HG02623 (cell line): ENCODE results near the gene IGSF8.
"Not testable (repeated sequence)": the region's sequence is repeated elsewhere in the genome, so short reads cannot be mapped to it uniquely, and the experiment has no call there.

Experiments
- ATAC-seq: cut with Tn5 transposase; IDR thresholded peaks from one replicate; pipeline ENCODE4 v1.9.1; 2021; ENCODE audit warnings: moderate library complexity; ENCODE audit not compliant: unreplicated experiment

The IGSF8 gene

GRCh38 chr1:160069460-160070231 lies 28.8 kb downstream of the IGSF8 start, which contains the start of gene KCNJ10:
Gene KCNJ10 (minus strand): TSS chr1:160070160. CDS start chr1:160042532, 27,628 bp downstream.
- ATAC-seq, result no peak

- ATAC-seq, result no peak
These were observed 30.2 kb downstream of the IGSF8 start for GRCh38 chr1:160068225-160068624.

GRCh38 chr1:160066829-160067745 lies 31.3 kb downstream of the IGSF8 start:
- ATAC-seq, result no peak

- ATAC-seq, result no peak
These were observed 33.7 kb downstream of the IGSF8 start for GRCh38 chr1:160064746-160065145.

GRCh38 chr1:160064164-160064563 lies 34.3 kb downstream of the IGSF8 start:
- no peak for ATAC-seq

- ATAC-seq, result no peak
These were observed 35.2 kb downstream of the IGSF8 start for GRCh38 chr1:160063176-160063575.

GRCh38 chr1:160062230-160062532 lies 36.2 kb downstream of the IGSF8 start:
- ATAC-seq, result no peak

- ATAC-seq, result no peak
These were observed 36.8 kb downstream of the IGSF8 start for GRCh38 chr1:160061369-160062229.

GRCh38 chr1:160058087-160058486 lies 40.3 kb downstream of the IGSF8 start:
- no peak for ATAC-seq

GRCh38 chr1:160056648-160057169 lies 41.7 kb downstream of the IGSF8 start:
- ATAC-seq, result no peak

- no peak for ATAC-seq
These were observed 44.7 kb downstream of the IGSF8 start for GRCh38 chr1:160053548-160054365.

GRCh38 chr1:160052936-160053335 lies 45.5 kb downstream of the IGSF8 start:
- no peak for ATAC-seq

- no peak for ATAC-seq
These were observed 47.8 kb downstream of the IGSF8 start for GRCh38 chr1:160050619-160051018.

- ATAC-seq, result not testable (repeated sequence)
These were observed 48.2 kb downstream of the IGSF8 start for GRCh38 chr1:160050182-160050581.

- no peak for ATAC-seq
These were observed 49.3 kb downstream of the IGSF8 start for GRCh38 chr1:160049101-160049500.

GRCh38 chr1:160048335-160048734 lies 50.1 kb downstream of the IGSF8 start:
- ATAC-seq, result no peak

GRCh38 chr1:160047111-160047991 lies 51.1 kb downstream of the IGSF8 start:
- ATAC-seq, result no peak

- no peak for ATAC-seq
These were observed 51.8 kb downstream of the IGSF8 start for GRCh38 chr1:160046494-160047110.

GRCh38 chr1:160045653-160046052 lies 52.8 kb downstream of the IGSF8 start:
- no peak for ATAC-seq
